Left lung (tissue), 10 donors: ENCODE measurements around the gene CARNS1. TPM values are rescaled to one million over a fixed set of nuclear protein-coding genes. Genes with fewer than 3 reads are reported as not detected.

Source experiments
- ATAC-seq: fragments of 200-7000 bp; cut with Tn5 transposase; one replicate; pipeline ENCODE4 v1.9.1; 2020; ENCODE audit warnings: moderate library complexity
- DNase-seq, 4 donors: peaks; one replicate each; pipeline ENCODE4 v3.0.0-alpha.2; 2013 to 2020
- H3K27ac ChIP-seq, 2 donors: fragments of 200-600 bp; sonication (generic) in 1 of 2; one replicate each; pipeline versions ENCODE4 v1.5.0 to v1.8.0; 2020 to 2021
- H3K27me3 ChIP-seq, 2 donors: fragments of 200-600 bp; sonication (generic) in 1 of 2; one replicate each; pipeline versions ENCODE4 v1.5.0 to v1.8.0; 2020 to 2021
- H3K36me3 ChIP-seq, 2 donors: fragments of 200-600 bp; sonication (generic) in 1 of 2; one replicate each; pipeline versions ENCODE4 v1.5.0 to v1.8.0; 2020 to 2021
- H3K4me1 ChIP-seq, 2 donors: fragments of 200-600 bp; one replicate each; pipeline ENCODE4 v1.8.0; 2021
- H3K4me3 ChIP-seq, 2 donors: fragments of 200-600 bp; sonication (generic) in 1 of 2; one replicate each; pipeline versions ENCODE4 v1.5.0 to v1.8.0; 2020 to 2021; ENCODE audit warnings: mild to moderate bottlenecking in 1 of 2
- H3K9me3 ChIP-seq, 2 donors: fragments of 200-600 bp; sonication (generic) in 1 of 2; one replicate each; pipeline versions ENCODE4 v1.5.0 to v1.8.0; 2020 to 2021
- intact Hi-C, 2 donors: fragments of 100-400 bp; cut with DNase I; formaldehyde crosslinking; loops; one replicate each; pipeline versions ENCODE4 v1.11.2 to v1.14.2; 2022
- polyA plus RNA-seq, 6 donors: library from polyadenylated mRNA; unstranded; fragments of 120-200 nt; gene quantifications; one replicate each; pipeline ENCODE4 v1.2.1, GENCODE V29; 2013; ENCODE audit not compliant: insufficient read length in 6 of 6
- total RNA-seq, 2 donors: library from RNA; stranded (reverse); fragmentation: NEBNext Ultra II Directional; extraction: Animal tissue kit (Norgen Biotek cat#: 25700); gene quantifications; one replicate each; pipeline ENCODE4 v1.2.1, GENCODE V29; 2021
- TF ChIP-seq, protein P1 (sequence below), 2 donors: fragments of 200-600 bp; sonication (generic) in 1 of 2; IDR thresholded peaks; one replicate each; pipeline versions ENCODE4 v1.5.0 to v1.8.0; 2021; ENCODE audit warnings: antibody characterized with exemption in 2 of 2
- donor health status: DM: no; HTN: yes; CAD: no.
- donor health status: DM: no; HTN: no; CAD: no.

The CARNS1 gene
- total and polyA plus RNA-seq, 8 donors: 0.71 to 5.6 (median 3.1) TPM

DNA sequence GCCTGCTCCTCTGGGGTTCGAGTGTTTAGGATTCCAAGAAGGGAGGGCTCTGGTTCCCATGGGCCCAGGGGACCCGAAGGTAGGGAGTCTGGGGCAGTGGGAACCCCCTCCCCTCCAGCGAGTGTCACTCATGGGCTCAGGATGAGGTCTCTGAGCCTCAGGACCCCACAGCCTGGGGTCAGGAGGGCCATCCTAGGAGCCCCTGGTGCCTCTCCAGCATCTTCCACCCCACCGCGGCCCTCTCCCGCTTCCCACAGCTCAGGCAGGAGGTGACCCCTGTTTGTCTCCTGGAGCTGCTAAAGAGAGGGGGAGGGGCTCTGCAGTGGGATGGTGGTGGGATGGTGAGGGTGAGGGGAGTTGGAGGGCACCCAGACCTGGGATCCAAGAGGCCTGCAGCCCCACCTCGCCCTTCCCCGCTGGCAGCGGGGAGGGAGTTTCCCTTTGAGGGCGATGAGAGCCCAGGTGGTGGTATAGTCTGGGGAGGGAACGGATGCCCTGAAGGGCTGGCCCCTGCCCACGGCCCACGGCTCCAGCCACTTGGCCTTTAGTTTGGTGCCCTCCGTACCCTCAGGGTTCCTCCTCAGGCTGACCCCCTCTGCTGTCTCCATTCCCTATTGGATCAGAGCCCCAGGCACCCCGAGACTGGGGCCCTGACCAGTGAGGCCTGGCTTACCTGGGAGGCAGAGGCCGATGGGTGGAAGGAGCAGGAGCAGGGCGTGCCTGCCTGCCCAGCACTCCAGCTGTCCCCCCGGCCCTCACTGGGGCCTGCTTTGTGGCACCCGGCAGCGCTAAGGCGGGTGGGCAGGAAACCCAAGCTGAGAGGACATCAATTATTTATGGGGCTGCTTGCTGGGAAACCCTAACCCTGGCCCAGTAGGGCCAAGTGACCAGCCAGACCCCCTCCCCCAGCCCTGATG, 38.6 kb downstream of the CARNS1 start:
- no peak overlapping the region for H3K27ac ChIP-seq
- H3K36me3 ChIP-seq: no peaks in the 10 kb centered on the region
- no peaks in the 10 kb centered on the region for H3K27me3 ChIP-seq
- ATAC-seq: no peak
- intact Hi-C loops: no loop called here
- peaks cover 0 to 13% of the 10 kb centered on the region in 2 donors for H3K4me1 ChIP-seq
- TF ChIP-seq, protein P1, sequence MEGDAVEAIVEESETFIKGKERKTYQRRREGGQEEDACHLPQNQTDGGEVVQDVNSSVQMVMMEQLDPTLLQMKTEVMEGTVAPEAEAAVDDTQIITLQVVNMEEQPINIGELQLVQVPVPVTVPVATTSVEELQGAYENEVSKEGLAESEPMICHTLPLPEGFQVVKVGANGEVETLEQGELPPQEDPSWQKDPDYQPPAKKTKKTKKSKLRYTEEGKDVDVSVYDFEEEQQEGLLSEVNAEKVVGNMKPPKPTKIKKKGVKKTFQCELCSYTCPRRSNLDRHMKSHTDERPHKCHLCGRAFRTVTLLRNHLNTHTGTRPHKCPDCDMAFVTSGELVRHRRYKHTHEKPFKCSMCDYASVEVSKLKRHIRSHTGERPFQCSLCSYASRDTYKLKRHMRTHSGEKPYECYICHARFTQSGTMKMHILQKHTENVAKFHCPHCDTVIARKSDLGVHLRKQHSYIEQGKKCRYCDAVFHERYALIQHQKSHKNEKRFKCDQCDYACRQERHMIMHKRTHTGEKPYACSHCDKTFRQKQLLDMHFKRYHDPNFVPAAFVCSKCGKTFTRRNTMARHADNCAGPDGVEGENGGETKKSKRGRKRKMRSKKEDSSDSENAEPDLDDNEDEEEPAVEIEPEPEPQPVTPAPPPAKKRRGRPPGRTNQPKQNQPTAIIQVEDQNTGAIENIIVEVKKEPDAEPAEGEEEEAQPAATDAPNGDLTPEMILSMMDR (IDR thresholded peaks at IDR 0.05): no peak
- H3K9me3 ChIP-seq: no peaks in the 10 kb centered on the region
- H3K4me3 ChIP-seq: no peak overlapping the region
- DNase-seq: no peak

DNA sequence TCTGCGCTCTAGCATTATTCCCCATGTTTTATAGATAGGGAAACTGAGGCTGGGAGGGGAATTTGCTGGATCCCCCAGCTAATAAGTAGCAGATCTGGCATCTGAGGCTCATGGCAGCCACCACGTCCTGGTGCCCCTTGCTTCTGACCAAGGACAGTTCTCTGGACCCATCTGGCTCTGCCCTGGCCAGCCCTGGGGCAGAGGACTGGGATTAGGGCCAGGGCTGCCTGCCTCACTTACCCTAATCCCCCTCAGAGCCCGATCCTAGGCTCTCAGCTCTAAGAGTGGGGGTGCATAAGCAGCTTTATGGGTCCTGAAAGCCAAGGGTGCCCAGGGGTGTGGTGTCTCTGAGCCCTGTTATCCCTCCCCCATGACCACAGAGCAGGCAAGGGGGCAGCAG, 39.6 kb downstream of the CARNS1 start, which contains the start of gene CABP4:
Gene CABP4, plus strand, starts transcription at position 301 of the 400 bp plus-strand sequence. Its CDS starts 70 bp downstream, at position 371.
- TF ChIP-seq, protein P1 (IDR thresholded peaks at IDR 0.05): no peak
- Histone ChIP-seq H3K4me1 (peaks cover 0 to 5% of the 10 kb centered on the region in 2 donors), H3K4me3 (no peak within 1 kb of the TSS), H3K9me3 (no peaks in the 10 kb centered on the region), H3K27ac (no peak within 1 kb of the TSS), H3K27me3 (no peaks in the 10 kb centered on the region), H3K36me3 (no peaks in the 10 kb centered on the region)
- ATAC-seq: no peak
- no peak for DNase-seq
- intact Hi-C loops: no loop called here

DNA sequence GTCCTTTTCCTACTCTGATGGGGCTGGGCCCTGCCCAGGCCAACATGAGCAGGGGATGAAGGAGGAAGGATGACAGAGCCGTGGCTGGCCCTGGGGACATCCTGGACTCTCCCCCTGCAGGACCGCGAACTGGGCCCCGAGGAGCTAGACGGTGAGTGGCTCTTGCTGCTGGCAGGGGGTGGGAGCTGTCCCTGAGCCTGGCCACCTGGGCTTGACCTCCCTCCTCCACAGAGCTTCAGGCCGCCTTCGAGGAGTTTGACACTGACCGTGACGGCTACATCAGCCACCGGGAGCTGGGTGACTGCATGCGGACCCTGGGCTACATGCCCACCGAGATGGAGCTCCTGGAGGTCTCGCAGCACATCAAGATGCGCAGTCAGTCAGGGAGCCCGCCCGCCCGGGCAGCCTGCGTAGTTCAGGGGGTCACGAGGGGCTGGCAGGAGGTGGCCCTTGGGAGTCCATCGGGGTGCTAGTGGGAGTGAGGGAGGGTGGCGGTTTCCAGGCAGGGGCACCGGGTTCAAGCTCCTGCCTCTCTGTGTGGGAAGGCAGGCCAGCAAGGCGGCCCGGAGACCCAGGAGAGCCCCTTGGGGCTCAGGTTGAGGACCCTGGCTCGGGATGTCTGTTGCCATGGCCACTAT, 40.7 kb downstream of the CARNS1 start:
- no peaks in the 10 kb centered on the region for H3K36me3 ChIP-seq
- H3K4me1 ChIP-seq: no peaks in the 10 kb centered on the region
- ATAC-seq: no peak
- no peaks in the 10 kb centered on the region for H3K27me3 ChIP-seq
- DNase-seq: no peak
- no peak overlapping the region for H3K4me3 ChIP-seq
- no peak overlapping the region for H3K27ac ChIP-seq
- TF ChIP-seq, protein P1 (IDR thresholded peaks at IDR 0.05): no peak
- H3K9me3 ChIP-seq: no peaks in the 10 kb centered on the region
- intact Hi-C loops: no loop called here

DNA sequence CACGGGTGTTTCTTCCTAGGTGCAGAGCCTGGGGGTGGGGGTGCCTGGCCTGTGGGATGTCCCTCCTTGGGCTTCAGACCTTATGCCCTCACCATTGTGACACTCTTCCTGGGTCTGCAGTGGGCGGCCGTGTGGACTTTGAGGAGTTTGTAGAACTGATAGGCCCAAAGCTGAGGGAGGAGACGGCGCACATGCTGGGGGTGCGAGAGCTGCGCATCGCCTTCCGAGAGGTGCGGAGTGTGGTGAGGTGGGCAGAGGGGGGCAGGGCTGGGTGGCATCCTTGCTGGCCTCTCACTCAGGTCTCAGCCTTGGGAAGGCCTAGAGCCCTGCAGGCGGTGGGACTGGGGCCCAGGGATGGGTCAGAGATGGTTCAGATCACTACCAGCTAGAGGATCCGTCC, 42.0 kb downstream of the CARNS1 start:
- intact Hi-C loops: no loop called here
- Histone ChIP-seq H3K27ac (no peak overlapping the region), H3K27me3 (no peaks in the 10 kb centered on the region), H3K36me3 (no peaks in the 10 kb centered on the region), H3K4me3 (no peak overlapping the region), H3K4me1 (no peaks in the 10 kb centered on the region), H3K9me3 (no peaks in the 10 kb centered on the region)
- TF ChIP-seq, protein P1 (IDR thresholded peaks at IDR 0.05): no peak
- ATAC-seq: no peak
- no peak for DNase-seq

DNA sequence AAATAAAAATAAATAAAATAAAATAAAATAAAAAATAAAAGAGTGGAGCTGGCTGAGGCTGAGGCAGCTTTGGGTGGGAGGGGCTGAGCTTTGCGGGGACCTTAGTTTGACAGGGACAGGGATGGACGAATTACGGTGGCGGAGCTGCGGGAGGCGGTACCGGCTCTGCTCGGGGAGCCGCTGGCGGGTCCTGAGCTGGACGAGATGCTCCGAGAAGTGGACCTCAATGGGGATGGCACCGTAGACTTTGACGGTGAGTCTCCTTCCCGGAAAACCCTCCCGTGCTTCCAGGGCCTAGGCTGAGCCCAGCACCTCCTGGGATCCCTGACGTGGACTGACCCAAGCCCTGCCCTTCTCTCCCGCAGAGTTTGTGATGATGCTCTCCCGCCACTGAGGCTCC, 42.8 kb downstream of the CARNS1 start:
- TF ChIP-seq, protein P1 (IDR thresholded peaks at IDR 0.05): no peak
- Histone ChIP-seq H3K4me3 (no peak overlapping the region), H3K27ac (no peak overlapping the region), H3K4me1 (no peaks in the 10 kb centered on the region), H3K9me3 (no peaks in the 10 kb centered on the region), H3K27me3 (no peaks in the 10 kb centered on the region), H3K36me3 (no peaks in the 10 kb centered on the region)
- intact Hi-C loops: no loop called here
- ATAC-seq (no peak), DNase-seq (no peak)
